M059J (cell line): ENCODE data around the gene HDAC11. TPM values are rescaled to one million over a fixed set of nuclear protein-coding genes. Genes with fewer than 3 reads are reported as not detected.

ENCODE experiments used
- DNase-seq: peaks from one replicate; pipeline ENCODE4 v3.0.0-alpha.2; 2012; ENCODE audit warnings: low read depth
- total RNA-seq: library from RNA; depleted of rRNA; stranded (reverse); fragments of >200 nt; shearing (Covaris generic); gene quantifications from 2 replicates; pipeline ENCODE4 v1.2.3, GENCODE V29; 2014

HDAC11 gene
- total RNA-seq, 1 experiment from 2014 or later, result 5.5 TPM

DNA sequence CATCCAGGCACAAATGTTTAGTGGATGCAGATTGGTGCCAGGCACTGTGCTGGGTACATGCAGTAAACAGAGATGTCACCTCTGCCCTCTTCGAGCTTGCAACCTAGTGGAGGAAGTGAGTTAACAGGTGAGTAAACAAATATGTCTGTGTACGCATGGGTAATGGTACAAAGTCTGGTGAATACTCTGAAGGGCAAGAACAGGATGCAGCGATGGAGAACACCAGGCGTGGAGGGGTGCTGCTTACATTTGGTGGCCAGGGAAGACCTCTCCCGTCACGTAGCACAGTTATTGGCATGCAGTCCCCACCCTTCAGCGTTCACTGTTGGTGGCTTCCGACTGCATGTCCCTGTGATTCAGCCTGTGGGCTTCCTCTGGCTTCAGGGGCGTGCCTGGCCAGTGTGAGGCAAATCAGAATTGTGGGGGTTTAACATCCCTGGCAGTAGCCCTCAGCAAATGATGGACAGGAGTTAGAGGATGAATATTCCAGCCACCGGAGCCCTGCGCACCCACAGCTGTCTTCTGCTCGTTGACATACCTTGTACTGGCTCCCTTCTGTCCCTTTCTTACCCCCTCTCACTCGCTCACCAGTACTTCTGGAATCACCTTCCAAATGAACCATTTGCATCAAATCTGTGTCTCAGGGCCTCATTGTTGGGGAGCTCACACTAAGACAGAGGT is 9.1 kb upstream of the HDAC11 start:
- DNase-seq, result no peak

GRCh38 chr3:13472286-13472685 is 7.8 kb upstream of the HDAC11 start:
- no peak for DNase-seq

DNA sequence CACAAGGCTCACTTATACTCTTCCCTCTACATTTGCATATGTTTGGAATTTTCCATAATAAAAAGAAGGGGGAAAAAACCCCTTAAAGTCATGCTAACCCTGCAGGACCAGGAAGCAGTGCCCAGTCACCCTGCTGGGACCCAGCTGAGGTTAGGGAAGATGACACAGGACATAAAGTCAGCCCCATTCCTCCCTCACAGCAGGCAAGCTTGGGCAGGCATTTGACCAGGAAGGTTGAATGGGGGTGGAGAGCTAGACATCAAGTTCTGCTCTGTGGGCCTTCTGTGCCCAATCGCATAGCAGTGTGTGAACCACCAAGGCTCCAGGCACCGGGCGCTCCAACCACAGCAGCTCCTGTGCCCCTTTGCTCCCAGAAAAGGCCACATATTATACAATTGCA is 7.1 kb upstream of the HDAC11 start:
- no peak for DNase-seq

- DNase-seq, result no peak
Measured at GRCh38 chr3:13474021-13474420, 6.1 kb upstream of the HDAC11 start.

DNA sequence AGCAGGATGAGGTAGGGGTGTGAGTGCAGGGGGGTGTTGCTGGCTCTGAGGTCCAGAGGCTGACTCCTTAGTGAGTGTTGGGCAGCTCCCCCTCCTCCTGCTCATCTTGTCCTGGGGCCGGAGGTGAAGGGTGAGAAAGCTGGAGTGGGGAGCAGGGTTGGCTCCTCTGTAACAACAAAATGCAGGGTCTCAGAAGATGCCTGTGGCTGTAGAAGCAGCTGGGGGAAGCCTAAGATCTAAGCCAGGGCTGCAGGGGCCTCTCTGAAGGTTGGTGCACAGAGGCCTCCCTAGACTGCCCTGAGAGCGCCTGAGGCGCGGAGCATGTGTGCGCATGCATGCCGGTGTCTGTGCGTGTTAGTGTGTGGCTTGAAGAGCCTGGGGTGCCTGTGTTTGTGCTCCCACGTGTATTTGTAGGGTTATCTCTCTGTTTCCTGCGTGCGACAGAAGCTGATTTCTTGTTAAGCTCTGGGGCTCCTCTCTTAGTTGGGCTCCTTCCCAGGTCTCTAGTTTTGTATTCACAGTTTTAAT is 5.3 kb upstream of the HDAC11 start:
- DNase-seq, result no peak

DNA sequence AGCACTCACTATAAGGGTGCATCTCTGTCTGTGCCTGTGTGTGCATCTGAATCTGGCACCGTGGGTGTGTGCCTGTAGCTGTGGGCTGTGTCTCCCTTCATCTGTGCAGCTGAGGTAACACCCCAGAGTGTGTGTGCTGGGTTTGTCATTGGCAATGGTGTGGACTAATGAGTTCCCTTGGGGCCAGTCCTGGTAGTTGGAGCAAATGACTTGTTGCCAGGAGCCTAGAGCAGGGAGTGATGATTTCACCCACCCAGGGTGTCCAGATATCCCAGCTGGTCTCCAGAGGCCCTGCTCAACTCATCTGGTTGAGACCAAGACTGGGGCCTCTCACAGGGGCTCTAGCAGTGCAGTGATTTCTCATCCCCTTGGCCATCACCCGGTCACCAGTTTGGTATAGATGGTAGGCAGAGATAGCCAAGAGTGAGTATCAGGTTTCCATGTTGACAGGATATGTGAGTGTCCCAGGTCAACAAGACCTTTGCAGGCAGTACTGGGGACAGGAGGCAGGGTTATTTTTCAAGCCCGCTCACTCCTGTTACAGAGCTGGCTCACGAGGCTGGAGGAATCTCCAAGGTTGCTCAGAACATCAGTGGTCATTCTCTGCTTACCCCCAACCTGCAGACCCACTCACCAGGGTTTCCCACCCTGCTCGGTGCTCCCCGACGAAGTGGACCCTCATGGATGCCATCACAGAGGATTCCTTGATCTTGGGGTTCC is 4.1 kb upstream of the HDAC11 start:
- peak; percentile 59 for DNase-seq

DNA sequence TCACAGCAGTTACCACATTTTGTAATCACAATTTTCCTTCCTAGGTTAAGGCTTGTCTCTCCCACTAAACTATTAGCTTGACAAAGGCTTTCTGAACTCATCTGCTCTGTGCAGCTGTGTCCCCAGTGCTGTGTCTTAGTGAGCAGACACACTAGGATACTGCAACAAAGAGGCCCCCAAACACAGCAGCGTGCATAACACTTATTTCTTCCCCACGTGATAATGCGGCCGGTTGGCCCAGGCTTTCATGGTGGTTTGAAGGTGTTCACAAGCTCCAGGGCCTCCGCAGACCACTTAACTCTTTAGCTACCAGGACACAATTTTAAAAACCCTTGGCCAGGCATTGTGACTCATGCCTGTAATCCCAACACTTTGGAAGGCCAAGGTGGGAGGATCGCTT is 2.2 kb upstream of the HDAC11 start:
- DNase-seq, result no peak

DNA sequence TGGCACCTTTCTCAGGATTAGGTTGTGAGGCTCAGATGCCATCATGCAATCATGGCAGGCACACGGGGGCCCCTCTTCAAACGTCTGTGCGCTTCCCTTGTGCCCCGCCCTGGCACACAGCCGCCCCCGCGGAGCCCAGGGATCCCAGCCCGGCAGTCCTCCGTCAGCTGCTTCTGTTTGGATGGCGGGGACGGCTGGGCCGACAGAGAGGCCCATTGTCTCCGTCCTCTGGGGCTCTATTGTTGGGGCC is 849 bp upstream of the HDAC11 start:
- DNase-seq, result no peak

DNA sequence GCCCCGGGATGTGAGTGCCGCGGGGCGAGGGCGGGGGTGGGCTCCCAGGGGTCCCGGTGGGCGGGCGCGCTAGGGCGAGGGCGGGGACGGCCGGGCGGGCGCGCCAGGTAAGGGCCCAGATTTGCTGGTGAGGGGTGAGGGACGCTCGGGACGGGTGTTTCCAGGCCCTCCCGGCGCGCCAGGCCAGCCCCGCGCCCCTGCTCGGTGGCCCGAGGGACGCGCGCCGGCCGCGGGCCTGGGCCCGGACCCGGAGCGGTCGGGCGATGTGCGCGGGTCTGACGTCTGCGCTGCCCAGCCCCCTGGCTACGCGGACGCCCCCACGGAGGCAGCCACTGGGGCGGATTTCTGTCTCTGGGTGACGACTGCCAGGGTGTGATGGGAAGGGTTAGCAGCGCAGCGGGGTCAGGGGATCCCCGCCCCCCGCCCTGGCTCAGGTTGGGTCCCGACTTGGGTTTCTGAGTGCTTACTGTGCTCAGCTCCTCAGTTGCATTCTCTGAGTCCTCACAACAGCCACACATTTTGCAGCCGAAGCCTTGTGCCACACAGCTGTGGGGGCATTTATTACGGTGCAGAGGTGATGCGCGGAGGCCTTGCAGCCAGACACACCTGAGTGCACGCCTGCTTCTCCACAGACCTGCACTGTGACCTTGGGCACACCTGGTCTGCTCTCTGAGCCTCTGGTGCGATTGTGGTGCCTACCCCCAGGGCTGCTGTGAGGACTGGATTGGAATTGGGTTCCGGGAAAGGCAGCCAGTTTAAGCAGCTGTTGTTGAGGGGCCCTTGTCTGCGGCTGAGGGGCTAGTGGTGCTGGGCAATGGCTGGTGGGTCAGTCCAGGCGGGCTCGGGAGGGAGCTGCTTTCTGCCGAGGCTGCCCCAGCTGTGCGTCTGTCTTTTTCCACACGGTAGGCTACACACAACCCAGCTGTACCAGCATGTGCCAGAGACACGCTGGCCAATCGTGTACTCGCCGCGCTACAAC is 523 bp downstream of the HDAC11 start:
- no peak for DNase-seq

GRCh38 chr3:13482106-13482690 is 2.1 kb downstream of the HDAC11 start:
- no peak for DNase-seq

- no peak for DNase-seq
Measured at GRCh38 chr3:13483286-13483685, 3.2 kb downstream of the HDAC11 start.

GRCh38 chr3:13483988-13484695 is 4.0 kb downstream of the HDAC11 start:
- DNase-seq, result no peak

DNA sequence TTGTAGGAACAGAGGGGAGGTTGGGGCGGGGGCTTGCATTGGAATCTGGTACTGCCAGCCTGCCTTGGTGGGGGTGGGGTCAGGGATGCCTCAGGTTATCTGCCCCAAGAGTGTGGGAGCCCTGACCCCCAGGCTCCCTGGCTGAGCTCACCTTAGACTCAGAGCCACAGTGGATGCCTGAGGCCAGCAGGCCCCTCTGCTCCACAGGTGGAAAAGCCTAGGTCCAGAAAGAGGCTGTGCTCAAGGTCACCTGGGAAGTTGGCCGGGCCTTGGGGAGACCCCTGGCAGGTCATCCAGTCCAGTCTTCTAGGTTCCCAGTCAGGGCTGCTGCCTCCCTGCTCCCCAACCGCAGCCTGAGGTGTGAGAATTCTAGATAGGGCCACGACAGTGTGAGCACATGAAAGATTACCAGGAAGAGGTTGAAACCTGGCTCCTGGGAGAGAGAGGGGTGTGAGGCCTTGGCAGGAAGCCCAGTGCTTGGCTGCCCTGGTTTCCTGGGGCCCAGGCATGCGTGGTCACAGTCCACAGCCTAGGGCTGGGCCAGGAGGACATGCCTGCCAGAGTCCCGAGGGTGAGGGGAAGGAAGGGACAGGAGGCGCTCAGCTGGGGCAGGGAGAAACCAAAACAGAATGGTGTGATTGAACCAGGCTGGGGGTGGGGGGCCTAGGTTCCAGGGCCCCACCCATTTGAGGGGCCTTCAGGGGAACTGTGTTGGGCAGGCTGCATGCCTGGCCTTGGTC is 4.9 kb downstream of the HDAC11 start:
- DNase-seq, result peak; percentile 86

DNA sequence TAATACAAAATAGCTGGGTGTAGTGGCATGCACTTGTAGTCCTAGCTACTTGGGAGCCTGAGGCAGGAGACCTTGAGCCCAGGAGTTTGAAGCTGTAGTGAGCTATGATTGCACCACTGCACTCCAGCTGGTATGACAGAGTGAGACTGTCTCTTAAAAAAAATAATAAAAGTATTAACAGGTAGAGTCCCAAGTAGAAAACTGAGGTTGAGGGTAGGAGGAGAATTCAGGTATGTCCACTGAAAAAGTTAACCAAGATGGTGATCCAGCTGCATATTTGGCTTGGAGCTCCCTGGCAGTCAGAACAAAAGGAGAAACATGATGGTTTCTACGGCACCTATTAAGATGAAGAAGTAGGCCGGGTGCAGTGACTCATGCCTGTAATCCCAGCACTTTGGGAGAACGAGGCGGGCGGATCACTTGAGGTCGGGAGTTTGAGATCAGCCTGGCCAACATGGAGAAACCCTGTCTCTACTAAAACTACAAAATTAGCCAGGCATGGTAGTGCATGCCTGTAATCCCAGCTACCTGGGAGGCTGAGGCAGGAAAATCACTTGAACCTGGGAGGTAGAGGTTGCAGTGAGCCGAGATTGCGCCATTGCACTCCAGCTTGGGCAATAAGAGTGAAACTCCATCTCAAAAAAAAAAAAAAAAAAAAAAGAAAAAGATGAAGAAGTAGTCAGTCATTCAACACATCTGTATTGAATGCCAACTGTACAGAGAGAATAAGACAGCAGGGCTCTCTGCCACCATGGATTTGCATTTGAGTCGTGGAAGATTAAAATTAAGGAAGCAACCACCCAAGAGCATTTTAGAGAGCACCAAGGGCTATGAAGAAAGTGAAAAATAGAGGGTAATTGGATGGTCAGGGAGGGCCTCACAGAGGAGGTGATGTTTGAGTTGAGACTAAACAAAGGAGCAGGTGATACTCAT is 5.8 kb downstream of the HDAC11 start:
- DNase-seq, result peak; percentile 63

GRCh38 chr3:13487403-13487802 is 7.3 kb downstream of the HDAC11 start:
- DNase-seq, result no peak

DNA sequence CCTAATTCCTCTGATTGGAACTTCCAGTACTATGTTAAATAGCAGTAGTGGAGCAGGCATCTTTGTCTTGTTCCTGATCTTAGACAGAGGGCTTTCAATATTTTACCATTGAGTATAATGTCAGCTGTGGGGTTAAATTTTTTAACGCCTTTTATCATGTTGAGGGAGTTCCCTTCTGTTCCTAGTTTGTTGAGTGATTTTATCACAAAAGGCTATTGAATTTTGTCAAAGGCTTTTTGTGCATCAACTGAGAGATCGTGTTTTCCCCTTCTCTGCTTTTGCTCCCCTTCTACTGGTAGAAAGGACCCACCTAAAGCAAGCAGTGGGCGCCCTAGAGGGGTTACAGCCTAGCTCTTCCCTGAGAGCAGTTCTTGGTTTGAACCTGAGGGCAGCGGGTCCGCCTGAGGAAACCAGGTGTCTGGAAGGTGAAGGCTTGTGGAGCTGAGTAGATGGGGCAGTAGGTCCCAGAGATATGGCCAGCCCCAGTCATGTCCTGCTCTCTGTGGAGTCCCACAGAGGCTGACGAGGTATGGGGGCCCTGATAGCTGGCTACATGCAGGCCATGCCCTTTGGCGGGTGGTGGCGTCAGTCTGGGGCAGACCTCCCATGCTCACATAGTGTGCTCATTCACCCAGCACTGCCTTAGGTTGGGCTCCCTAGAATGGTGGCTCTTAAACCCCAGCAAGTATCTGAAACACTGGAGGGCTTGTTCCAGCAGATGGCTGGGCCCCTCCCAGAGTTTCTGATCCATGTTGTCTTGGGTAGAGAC is 11.3 kb downstream of the HDAC11 start:
- no peak for DNase-seq

DNA sequence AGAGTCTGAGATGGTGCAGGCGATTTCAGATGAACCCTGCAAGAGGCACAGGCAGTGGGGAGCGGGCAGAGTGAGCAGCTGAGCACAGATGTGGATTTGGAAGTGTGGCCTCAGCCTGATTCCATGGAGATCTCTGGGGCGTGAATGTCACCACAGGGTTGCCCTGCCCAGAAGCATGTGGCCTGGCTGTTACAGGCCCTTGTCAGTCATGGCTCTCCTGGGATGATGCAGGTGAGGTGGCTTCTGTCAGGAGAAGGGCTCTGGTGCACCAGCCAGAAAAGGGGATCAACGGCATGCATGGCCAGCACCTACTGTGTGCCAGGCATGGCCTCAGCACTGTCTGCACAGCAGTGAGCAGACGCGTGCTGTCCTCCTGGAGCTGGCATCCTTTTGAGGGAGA is 11.9 kb downstream of the HDAC11 start:
- DNase-seq, result no peak

- no peak for DNase-seq
Measured at GRCh38 chr3:13492976-13493866, 13.1 kb downstream of the HDAC11 start.
